Hematopoietic multipotent progenitor cell treated with erythropoietin and hydrocortisone succinate and interleukin-3 and kit ligand, for 6 days (in vitro differentiated cells): ENCODE data around the gene CSNK1G1.
"Not testable (repeated sequence)": the region's sequence is repeated elsewhere in the genome, so short reads cannot be mapped to it uniquely, and the experiment has no call there.

Source experiments
- DNase-seq: peaks from one replicate; pipeline ENCODE4 v3.0.0-alpha.2; 2015

CSNK1G1 gene

DNA sequence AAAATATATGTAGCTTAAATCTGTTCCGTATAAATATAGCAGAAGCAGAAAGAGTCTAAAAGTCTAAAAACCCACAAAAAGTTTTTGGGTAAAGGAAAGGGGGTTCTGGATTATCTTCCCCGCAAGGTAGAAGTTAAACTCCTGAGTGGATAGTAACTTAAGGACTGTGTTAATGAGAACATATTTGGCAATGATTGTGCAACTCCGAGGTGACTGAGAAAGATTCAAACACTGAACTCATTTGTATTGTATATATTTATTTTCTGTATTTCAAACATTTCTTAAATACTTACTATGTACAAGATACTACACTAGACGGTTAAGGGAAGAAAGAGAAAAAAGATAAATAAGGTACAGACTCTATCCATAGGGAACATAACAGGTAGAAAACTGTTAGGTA lies 120.4 kb downstream of the CSNK1G1 start:
- DNase-seq = no peak

DNA sequence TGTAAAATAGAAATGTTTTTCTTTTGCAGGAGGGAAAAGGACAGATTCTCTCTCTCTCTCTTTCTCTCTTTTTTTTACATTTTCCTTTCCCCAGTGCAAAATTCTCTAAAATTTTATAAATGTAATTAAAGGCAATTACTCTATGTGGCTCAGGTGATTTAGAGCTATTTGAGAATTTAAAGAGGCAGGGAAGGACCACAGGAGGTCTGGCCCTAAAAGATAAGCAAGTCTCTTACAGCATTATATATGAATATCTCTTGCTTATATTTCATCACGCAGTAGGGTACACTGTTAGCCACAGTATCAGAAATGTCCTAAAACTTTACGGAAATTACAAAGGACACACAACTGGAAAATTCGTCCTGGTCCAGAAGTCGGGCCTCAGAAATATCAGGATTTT lies 122.7 kb downstream of the CSNK1G1 start:
- DNase-seq = peak; percentile 79

DNA sequence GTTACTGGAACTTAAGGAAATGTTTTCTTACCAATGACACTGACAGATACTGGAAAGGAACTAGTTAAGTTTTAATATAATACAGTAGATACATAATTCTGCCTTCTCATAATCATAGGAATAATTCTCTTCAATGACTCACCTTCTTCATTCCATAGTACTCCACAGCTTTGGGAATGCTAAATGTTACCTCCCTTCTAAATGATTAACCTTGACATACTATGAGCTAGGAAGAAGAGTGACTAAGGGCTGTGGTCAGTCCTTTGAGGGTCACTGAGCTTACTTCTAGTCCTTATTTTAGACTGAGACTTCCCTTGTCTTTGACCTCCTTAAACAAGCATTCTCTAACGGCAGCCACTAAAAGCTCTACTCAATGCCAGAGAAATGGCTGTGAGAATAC lies 123.6 kb downstream of the CSNK1G1 start:
- DNase-seq = no peak

DNA sequence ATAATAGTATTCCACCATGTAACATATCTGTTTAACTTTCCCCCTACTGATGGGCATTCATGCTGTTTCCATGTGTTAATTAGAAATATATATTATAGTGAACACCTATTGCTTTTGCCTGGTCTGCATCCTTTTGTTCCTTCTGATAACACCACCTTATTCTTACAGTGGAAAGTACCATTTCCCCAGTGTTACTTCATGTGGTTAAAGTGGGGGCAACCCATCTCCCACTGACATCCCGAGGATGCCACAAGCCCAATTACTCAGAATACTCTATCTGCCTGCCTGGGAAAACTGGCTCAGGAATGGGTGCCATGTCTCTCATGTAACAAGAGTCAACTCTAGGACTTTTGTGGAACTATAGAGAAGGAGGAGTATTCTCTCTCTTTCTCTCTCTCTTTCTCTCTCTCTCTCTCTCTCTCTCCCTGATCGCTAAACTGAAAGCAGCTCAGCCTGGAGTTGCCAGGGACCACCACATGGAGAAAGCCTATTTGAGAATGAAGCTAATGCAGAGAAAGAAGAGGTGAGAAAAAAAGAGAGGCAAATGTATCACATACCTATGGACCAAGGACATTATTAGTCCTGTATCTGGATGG lies 126.7 kb downstream of the CSNK1G1 start:
- DNase-seq = no peak

DNA sequence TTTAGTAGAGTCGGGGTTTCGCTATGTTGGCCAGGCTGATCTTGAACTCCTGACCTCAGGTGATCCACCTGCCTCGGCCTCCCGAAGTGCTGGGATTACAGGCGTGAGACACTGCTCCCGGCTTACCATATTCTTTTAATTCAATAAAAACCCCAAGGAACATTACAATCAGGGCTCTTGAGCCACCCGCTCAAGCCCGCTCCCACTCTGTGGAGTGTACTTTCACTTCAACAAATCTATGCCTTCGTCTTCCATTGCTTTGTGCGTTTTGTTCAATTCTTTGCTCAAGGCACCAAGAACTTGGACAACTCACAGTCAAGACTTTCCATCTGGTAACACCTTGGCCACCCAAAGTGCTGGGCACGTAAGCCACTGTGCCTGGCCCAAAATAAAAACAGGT lies 130.2 kb downstream of the CSNK1G1 start:
- DNase-seq = no peak

DNA sequence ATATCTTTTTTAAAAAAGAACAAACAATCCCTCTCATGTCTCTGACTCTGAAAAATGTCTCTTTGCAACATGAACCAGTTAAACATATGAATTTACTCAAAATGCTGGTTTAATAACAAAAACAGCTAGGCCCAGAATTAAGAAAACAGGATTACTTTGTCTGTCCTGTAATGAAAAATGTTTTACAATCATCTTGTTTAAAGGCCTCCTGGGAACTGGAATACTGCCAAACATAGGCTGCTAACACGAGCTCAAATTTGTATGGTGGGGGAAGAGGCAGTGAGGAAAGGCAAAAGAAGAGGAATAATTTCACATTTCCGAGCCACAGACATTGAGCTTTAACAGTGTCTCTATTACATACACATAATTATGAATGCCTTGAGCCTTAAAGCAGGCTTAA lies 131.5 kb downstream of the CSNK1G1 start:
- peak; percentile 80 for DNase-seq

DNA sequence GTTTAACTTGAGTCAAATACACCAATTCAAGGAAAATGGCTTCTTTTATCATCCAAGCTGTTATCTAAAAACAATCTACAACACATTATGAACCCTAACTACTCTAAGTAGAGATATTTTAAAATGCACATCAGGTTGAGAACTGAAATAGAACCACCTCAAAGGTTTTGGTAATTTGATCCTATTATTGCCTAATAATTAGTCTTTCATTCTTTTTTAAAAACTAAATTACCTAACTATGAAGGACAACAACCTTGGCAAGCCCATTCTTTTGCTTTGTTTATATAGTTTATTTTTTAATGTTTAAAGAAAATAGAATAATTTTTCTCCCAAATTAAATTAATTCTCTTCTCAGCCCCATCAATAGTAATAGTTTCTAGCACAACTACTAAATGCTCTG lies 132.1 kb downstream of the CSNK1G1 start:
- DNase-seq = no peak

DNA sequence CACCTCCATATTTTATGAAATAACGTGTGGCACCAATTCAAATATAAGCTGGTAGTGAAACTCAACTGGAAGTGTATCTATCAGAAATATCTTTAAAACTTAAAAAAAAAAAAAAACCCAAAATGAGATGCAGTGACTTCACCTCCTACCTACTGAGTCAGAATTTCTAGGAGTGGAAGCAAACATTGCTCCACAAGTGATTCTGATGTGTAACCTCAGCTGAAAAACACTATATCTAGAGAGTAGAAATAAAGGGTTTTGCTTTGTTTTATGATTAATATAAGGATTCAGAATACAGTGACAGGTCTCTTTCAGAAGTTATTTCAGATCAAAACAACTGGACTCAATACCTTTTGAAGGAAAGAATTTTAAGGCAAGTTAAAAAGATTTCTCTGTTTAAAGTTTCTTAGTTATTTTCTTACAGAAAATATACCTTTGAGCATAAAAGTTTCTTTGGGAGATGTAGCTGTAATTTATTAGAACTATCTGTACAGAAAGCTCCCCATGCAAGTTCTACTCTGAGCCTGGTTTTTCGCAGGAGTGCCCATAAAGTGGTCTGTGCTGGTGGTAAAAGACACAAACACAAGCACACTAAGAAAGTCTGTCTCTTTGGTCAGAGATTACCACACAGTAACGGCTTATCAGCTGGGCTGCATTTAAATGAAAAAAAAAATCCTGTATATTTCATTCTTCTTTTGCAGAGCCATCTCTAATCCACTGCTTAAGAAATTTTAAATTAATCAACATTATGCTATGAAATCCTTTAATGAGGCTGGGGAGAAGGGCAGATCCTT lies 133.2 kb downstream of the CSNK1G1 start:
- peak; percentile 74 for DNase-seq

DNA sequence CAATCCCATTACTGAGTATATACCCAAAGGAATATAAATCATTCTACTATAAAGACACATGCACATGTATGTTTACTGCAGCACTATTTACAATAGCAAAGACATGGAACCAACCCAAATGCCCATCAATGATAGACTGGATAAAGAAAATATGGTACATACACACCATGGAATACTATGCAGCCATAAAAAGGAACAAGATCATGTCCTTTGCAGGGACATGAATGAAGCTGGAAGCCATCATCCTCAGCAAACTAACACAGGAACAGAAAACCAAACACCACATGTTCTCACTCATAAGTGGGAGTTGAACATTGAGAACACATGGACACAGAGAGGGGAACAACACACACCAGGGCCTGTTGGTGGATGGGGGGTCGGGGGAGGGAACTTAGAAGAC lies 134.1 kb downstream of the CSNK1G1 start:
- DNase-seq = not testable (repeated sequence)

DNA sequence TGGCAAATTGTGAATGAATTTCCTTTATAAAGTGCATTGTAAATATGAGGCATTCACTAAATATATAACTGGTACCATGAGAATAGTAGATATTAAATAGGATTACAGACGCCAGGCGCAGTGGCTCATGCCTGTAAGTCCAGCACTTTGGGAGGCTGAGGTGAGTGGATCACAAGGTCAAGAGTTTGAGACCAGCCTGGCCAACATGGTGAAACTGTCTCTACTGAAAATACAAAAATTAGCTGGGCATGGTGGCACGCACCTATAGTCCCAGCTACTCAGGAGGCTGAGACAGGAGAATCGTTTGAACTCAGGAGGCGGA lies 138.6 kb downstream of the CSNK1G1 start:
- not testable (repeated sequence) for DNase-seq

DNA sequence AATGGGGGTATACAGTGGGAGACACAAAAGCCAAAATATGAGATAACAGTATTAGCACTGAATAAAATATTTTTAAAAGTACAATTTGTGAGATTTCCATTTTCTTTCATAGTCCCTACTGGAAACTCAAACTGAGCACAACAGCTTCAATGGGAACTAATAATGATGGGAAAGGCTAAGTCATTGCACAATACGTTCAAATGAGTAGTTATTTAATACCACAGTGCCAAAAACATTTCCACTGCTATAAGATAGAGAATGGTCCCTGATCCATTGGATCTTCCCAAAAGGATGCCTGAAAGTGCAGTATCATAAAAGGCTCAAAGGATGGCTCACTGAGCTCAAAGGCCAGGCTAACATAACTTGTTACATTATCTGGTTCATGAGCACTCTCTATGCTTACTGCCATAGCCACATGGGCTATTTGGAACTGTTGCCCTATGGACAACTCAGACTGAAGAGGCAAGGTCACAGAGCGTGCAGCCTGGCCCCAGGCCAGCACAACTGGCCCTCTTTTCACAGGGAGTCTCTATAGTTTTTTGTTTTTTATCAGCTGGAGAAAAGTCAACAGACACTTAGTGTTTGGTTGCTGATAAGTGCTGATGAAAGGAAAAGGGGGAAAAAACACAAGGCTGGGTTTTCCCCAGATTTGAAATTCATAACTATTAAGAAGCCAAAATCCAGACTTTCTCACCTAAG lies 139.1 kb downstream of the CSNK1G1 start:
- peak; percentile 92 for DNase-seq

DNA sequence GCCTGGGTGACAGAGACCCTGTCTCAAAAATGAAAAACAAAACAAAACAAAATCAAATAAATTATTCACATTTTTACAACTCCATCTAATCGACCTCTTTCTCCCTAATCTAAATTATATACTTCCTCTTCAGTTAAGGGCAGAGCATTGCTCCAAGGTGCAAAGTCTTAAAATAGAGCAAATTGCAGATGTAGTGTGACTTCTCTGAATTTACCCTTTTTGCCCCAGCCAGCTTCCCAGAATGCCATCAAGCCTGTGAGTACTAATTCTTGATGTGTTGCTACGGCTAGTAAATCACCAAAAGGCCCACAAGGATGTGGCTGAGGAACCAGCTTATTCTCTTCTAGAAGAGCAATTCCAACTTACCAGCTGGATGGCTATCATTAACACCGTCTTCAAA lies 139.8 kb downstream of the CSNK1G1 start:
- DNase-seq = no peak

DNA sequence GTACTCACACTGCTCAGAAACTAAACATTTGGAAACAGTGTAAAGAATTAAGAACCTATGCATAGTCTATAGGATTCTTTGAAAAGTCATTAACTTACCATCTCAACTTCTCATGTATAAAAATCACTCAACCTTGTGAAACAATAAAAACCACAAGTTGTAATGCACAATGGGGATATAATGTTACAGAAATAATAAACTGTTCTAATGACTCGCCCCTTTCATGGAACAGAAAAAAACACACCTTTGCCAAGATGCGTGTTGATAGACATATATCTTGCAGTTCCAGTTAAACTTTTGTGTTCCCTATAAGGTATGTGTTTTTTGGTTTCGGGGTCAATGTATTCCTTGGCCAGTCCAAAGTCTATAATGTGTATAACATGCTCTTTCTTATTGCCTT lies 142.3 kb downstream of the CSNK1G1 start:
- no peak for DNase-seq

DNA sequence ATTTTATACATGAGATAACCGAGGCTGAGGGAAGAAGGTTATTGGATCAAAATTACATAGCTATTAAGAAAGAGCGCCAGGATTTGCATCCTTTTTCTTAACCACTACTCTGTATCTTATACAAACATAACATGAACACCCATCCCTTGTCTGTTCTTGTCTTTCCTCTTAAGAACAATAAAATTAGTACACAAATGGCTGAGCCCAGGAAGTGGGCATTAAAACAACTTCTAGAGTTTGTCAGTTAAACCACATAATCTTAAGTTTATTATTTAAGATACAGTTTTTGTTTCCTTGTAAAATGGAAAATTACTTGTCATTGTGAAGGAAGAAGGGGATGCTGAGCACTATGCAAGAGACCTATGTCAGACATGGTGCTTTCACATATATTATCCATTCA lies 144.3 kb downstream of the CSNK1G1 start:
- DNase-seq = no peak

DNA sequence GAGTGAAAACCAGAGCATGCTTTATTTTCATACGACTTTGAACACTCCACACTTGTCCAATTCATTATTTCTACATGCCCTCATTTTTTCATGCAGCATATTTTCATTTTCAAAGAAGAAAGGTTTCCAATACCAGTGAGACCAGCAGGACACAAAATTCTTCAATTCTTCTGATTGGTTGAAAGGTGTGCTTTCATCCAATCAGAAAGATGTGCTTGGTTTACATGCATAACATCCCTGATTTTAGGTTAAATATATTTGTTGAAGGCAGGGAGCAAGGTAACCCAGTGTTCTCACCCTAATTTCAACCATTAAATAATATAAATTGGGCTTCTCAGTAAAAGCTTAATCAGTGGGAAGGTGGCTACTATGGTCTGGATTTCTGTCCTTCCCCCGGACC lies 145.6 kb downstream of the CSNK1G1 start:
- no peak for DNase-seq

DNA sequence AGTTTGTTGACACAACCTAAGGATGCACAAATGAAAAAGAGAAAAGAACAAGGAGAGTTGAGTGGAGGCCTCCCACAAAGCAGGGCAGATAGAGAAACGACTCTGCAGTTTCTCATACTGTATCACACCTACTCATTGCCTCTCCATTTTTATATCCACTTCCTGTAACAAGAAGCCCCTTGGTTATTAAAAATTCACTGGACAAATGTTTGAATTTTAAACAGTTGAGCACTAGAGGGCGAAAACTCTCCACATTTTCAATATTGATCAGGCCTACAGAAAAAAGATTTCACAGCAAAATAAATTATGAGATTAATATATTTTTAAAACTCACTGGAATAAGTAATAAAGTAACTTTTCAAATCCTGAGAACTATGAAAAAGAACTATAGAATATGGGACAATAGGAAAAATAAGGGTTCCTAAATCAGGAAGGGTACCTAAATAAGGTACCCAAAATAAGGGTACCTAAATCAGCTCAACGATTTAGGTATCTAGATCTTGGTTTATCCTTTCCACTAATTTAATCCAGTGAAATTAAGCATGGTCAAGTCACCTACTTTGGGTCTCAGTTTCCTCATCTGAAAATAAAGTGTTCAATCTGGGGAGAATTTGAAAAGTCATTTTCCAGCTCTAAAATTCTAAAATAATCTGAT lies 146.2 kb downstream of the CSNK1G1 start:
- peak; percentile 80 for DNase-seq

DNA sequence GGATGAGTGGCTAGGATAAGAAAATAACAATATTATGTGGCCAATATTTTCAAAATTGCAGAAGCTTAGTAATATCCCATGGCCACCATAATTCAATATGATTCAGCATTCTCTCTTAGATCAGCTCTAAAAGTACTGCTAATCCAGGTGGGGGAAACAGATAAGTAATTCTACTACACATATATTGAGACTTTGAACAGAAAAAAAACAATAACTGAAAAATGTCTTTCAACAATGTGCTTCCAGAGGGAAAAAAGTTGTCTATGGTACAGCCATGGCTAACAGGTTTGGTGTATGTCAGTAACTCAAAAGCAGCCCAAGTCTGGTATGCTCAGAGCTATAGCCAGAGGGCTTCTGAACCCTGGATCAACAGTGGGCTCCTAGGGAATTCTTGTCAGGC lies 150.8 kb downstream of the CSNK1G1 start:
- DNase-seq = peak; percentile 78

DNA sequence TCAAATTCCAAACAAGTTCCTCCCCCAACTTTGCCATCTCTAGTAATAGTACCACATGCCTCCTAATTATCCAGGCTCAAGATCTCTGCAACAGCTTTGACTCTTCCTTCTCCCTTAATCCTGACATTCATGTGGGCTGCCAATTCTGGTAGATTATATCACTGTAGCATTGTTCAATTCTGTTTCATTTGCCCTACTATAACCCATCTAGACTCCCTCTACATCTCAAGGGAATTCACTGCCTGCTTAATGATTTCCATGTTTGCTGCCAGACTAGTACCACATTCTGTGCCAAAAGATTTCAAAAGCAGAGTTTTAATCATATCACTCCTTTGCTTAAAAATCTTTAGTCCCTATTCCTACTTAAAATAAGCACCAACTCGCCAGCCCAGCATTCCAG lies 158.5 kb downstream of the CSNK1G1 start:
- no peak for DNase-seq

DNA sequence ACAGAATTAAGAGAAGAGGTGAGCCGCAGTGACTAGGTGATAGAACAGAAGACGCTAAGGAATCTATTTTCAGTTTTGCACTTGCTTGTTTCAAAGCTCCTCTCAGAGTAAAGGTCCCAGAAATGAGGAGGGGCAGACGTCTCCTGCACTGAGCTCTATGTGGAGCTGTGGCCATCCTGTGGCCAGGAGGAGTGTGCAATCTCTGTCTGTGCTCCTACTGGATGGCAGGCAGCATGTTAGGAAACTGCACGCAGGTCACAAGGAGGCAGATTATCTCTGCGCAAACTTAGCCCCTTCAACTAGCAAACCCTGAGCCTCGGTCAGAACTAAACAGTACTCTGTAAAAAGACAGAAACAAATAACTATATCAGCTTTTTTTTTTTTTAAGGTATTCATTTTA lies 162.0 kb downstream of the CSNK1G1 start:
- no peak for DNase-seq

DNA sequence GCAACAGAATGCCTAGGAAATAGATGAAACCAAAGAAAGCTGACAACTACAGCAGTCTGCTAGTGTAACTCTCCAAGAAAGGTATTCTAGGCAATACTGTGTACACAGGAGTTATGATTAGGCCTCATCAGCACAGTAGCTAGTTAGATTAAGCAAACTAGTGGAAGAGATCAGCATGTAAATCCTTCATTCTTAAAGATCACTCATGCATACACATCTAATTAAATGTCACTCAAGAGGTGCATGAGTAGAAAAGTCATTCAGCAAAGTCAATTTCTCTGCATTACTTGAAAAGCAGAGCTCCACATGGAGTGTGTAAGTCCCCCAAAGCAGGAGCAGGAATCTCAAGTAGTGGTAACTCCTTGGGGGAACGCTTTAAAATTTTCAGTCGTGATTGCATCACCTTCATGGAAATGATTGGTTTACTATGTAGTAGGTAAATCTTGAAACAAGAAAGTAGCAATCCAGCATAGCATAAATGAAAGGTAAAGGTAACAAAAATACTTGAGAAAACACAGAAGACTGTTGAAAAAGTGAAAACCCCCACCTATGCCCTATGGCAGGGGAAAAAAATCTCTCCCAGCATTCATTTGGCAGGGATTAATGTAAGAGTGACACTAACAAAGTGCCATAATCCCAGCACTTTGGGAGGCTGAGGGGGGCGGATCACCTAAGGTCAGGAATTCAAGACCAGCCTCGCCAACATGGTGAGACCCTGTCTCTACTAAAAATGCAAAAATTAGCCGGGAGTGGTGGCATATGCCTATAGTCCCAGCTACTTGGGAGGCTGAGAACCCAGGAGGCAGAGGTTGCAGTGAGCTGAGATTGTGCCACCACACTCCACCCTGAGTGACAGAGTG lies 163.8 kb downstream of the CSNK1G1 start:
- no peak for DNase-seq

DNA sequence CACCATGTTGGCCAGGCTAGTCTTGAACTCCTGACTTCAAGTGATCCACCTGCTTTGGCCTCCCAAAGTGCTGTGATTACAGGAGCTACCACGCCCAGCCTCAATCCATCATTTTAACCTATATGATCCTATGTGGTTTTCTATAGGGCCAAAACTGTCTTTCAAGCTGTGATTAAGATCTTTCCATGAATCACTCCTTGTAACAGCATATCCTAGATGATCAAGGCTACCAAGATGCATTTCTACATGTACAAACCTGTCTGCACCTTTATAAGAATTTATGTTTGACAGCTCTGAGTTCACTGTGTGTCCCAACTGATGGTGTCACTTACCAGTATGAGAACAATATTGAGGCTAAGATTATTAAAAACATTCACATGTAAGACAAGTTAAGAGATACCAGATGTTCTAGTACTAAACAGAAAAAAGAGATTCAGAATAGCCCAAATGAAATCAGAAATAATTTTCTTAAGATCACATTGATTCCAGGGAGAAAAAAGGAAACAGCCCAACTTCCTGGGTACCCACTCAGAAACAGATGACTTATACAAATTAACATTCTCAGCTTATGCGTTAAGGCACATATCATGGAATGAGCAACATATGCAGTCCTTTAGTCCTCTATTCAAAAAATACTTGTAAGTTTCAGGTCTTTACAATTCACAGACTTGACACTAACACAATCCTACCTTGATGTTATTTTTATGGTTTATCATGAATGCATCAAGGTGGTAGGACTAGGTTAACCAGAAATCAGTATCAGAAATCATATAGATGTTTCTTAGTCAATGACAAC lies 168.4 kb downstream of the CSNK1G1 start:
- no peak for DNase-seq
